H9 (cell line): ENCODE data around the gene CACNA2D4. TPM values are rescaled to one million over a fixed set of nuclear protein-coding genes. Genes with fewer than 3 reads are reported as not detected.

Source experiments
- DNase-seq: peaks from one replicate; pipeline ENCODE4 v3.0.0-alpha.2; 2017
- H2AFZ ChIP-seq: one replicate; pipeline ENCODE4 v1.6.1; 2013; ENCODE audit warnings: mild to moderate bottlenecking, low read length, control low read depth, moderate library complexity
- H2AK5ac ChIP-seq: 2 replicates; pipeline ENCODE4 v1.6.1; 2013; ENCODE audit warnings: low read length, control low read depth, mixed read lengths; ENCODE audit not compliant: insufficient read length
- H2BK120ac ChIP-seq: one replicate; pipeline ENCODE4 v1.6.1; 2013; ENCODE audit warnings: low read depth, mild to moderate bottlenecking, low read length, control low read depth, inconsistent platforms; ENCODE audit not compliant: poor library complexity, severe bottlenecking
- H2BK12ac ChIP-seq: 2 replicates; pipeline ENCODE4 v1.6.1; 2013; ENCODE audit warnings: low read length, control low read depth, mixed read lengths, low read depth; ENCODE audit not compliant: insufficient read length
- H2BK15ac ChIP-seq: 2 replicates; pipeline ENCODE4 v1.6.1; 2013; ENCODE audit warnings: low read depth, low read length, control low read depth
- H2BK20ac ChIP-seq: one replicate; pipeline ENCODE4 v1.6.1; 2013; ENCODE audit warnings: low read depth, mild to moderate bottlenecking, low read length, control low read depth, inconsistent platforms; ENCODE audit not compliant: poor library complexity, severe bottlenecking
- H2BK5ac ChIP-seq: 2 replicates; pipeline ENCODE4 v1.6.1; 2013; ENCODE audit warnings: low read length, control low read depth, mixed read lengths; ENCODE audit not compliant: insufficient read length
- H3K14ac ChIP-seq: 2 replicates; pipeline ENCODE4 v1.6.1; 2013; ENCODE audit warnings: low read length, control low read depth; ENCODE audit not compliant: insufficient read depth
- H3K18ac ChIP-seq: 2 replicates; pipeline ENCODE4 v1.6.1; 2013; ENCODE audit warnings: low read depth, mild to moderate bottlenecking, mixed read lengths, low read length, control low read depth; ENCODE audit not compliant: insufficient read length
- H3K23ac ChIP-seq: 2 replicates; pipeline ENCODE4 v1.6.1; 2013; ENCODE audit warnings: low read length, control low read depth, mixed read lengths, low read depth; ENCODE audit not compliant: insufficient read length
- H3K23me2 ChIP-seq: 2 replicates; pipeline ENCODE4 v1.6.1; 2013; ENCODE audit warnings: low read depth, mild to moderate bottlenecking, mixed read lengths, low read length, control low read depth; ENCODE audit not compliant: insufficient read length, poor library complexity, severe bottlenecking
- H3K27ac ChIP-seq: 2 replicates; pipeline ENCODE4 v1.5.1; 2013; ENCODE audit warnings: low read length, control low read depth, mixed read lengths, low read depth; ENCODE audit not compliant: insufficient read length
- H3K27me3 ChIP-seq: 2 replicates; pipeline ENCODE4 v1.6.1; 2013; ENCODE audit warnings: low read length, control low read depth, inconsistent platforms; ENCODE audit not compliant: insufficient read depth
- H3K4ac ChIP-seq: 2 replicates; pipeline ENCODE4 v1.6.1; 2013; ENCODE audit warnings: low read depth, mild to moderate bottlenecking, control low read depth, inconsistent platforms, low read length, moderate library complexity
- H3K4me1 ChIP-seq: 2 replicates; pipeline ENCODE4 v1.6.1; 2013; ENCODE audit warnings: low read length, control low read depth, inconsistent platforms; ENCODE audit not compliant: insufficient read depth
- H3K4me2 ChIP-seq: 2 replicates; pipeline ENCODE4 v1.6.1; 2013; ENCODE audit warnings: low read length, control low read depth, mixed read lengths; ENCODE audit not compliant: insufficient read length, insufficient read depth
- H3K56ac ChIP-seq: 2 replicates; pipeline ENCODE4 v1.6.1; 2013; ENCODE audit warnings: low read depth, mild to moderate bottlenecking, mixed read lengths, low read length, control low read depth; ENCODE audit not compliant: insufficient read length
- H3K79me1 ChIP-seq: 2 replicates; pipeline ENCODE4 v1.6.1; 2013; ENCODE audit warnings: low read depth, mild to moderate bottlenecking, moderate library complexity, low read length, control low read depth, inconsistent platforms; ENCODE audit not compliant: insufficient read depth, poor library complexity, severe bottlenecking
- H3K79me2 ChIP-seq: 2 replicates; pipeline ENCODE4 v1.6.1; 2013; ENCODE audit warnings: low read length, control low read depth, inconsistent platforms; ENCODE audit not compliant: insufficient read depth
- H3K9ac ChIP-seq: 2 replicates; pipeline ENCODE4 v1.6.1; 2013; ENCODE audit warnings: low read length, control low read depth, mixed read lengths; ENCODE audit not compliant: insufficient read length; ENCODE audit errors: extremely low read depth
- H3K9me3 ChIP-seq: one replicate; pipeline ENCODE4 v1.6.1; 2013; ENCODE audit warnings: low read depth, low read length, inconsistent platforms; ENCODE audit not compliant: control insufficient read depth
- H3T11ph ChIP-seq: one replicate; pipeline ENCODE4 v1.6.1; 2013; ENCODE audit warnings: mild to moderate bottlenecking, low read length, control low read depth, inconsistent platforms
- H4K20me1 ChIP-seq: one replicate; pipeline ENCODE4 v1.6.1; 2013; ENCODE audit not compliant: control insufficient read depth, insufficient read length, insufficient read depth
- H4K5ac ChIP-seq: 2 replicates; pipeline ENCODE4 v1.6.1; 2013; ENCODE audit warnings: low read depth, mild to moderate bottlenecking, mixed read lengths, low read length, control low read depth; ENCODE audit not compliant: insufficient read length
- H4K8ac ChIP-seq: replicated peaks from 2 replicates; pipeline ENCODE4 v1.6.1; 2013; ENCODE audit warnings: low read length, control low read depth, mixed read lengths, low read depth; ENCODE audit not compliant: insufficient read length
- H4K91ac ChIP-seq: 2 replicates; pipeline ENCODE4 v1.6.1; 2013; ENCODE audit warnings: low read depth, mild to moderate bottlenecking, moderate library complexity, mixed read lengths, low read length, control low read depth; ENCODE audit not compliant: insufficient read length
- H3K27ac Mint-ChIP-seq, 3 experiments: 2 replicates in 2 of 3; 3 replicates in 1 of 3; pipeline ENCODE4 v1.8.0; 2020 to 2021; ENCODE audit warnings: mixed read lengths in 3 of 3, mild to moderate bottlenecking in 1 of 3, moderate library complexity in 1 of 3
- H3K27me3 Mint-ChIP-seq: 2 replicates; pipeline ENCODE4 v1.8.0; 2021; ENCODE audit warnings: low read depth, mild to moderate bottlenecking, moderate library complexity, mixed read lengths
- H3K36me3 Mint-ChIP-seq, 3 experiments: 2 replicates in 2 of 3; 3 replicates in 1 of 3; pipeline ENCODE4 v1.8.0; 2020 to 2021; ENCODE audit warnings: low read depth in 3 of 3, mixed read lengths in 3 of 3; ENCODE audit not compliant: insufficient read depth in 1 of 3
- H3K4me1 Mint-ChIP-seq, 2 experiments: 2 replicates each; pipeline ENCODE4 v1.8.0; 2020; ENCODE audit warnings: mixed read lengths in 2 of 2
- H3K4me3 Mint-ChIP-seq, 2 experiments: 2 replicates in 1 of 2; 3 replicates in 1 of 2; pipeline ENCODE4 v1.8.0; 2020 to 2021; ENCODE audit warnings: mild to moderate bottlenecking in 2 of 2, mixed read lengths in 2 of 2, moderate library complexity in 1 of 2
- H3K9me3 Mint-ChIP-seq, 2 experiments: 2 replicates in 1 of 2; 3 replicates in 1 of 2; pipeline ENCODE4 v1.8.0; 2020; ENCODE audit warnings: mild to moderate bottlenecking in 2 of 2, mixed read lengths in 2 of 2, moderate library complexity in 1 of 2
- CTCF ChIP-seq: fragments of 200-600 bp; sonication (generic); conservative IDR thresholded peaks from 3 replicates; pipeline ENCODE4 v1.8.0; 2021; ENCODE audit warnings: antibody characterized with exemption, mild to moderate bottlenecking
- WGBS: extraction: QIAGEN DNeasy Blood & Tissue Kit; methylation state at CpG from one replicate; pipeline ENCODE4 v1.1.7; 2013; ENCODE audit warnings: missing lambda C conversion rate, low lambda C conversion rate, mixed read lengths; ENCODE audit not compliant: insufficient read length; ENCODE audit errors: extremely low coverage; 5-methylcytosine and 5-hydroxymethylcytosine counted together
- total RNA-seq: library from RNA; stranded (reverse); gene quantifications from 2 replicates; pipeline ENCODE4 v1.2.1, GENCODE V29; 2021

CACNA2D4 gene
- total RNA-seq, 1 experiment from 2014 or later: 0.79 TPM

GRCh38 chr12:1777798-1778197, 140.7 kb downstream of the CACNA2D4 start:
- 0 out of 2 replicates have a peak, but pooled peaks cover 3% of the 10 kb centered on the region for H3K79me2 ChIP-seq
- H4K20me1 ChIP-seq: no peaks in the 10 kb centered on the region
- H3K9me3 ChIP-seq: no peaks in the 10 kb centered on the region
- no peak overlapping the region for H3K23ac ChIP-seq
- Mint-ChIP-seq H3K36me3 (peaks cover 2 to 38% (median 7%) of the 10 kb centered on the region in 3 experiments; a peak in 5 of 7 replicates), H3K4me3 (no peak overlapping the region), H3K4me1 (peaks cover 17 to 19% of the 10 kb centered on the region in 2 experiments), H3K27me3 (no peaks in the 10 kb centered on the region), H3K27ac (no peak overlapping the region), H3K9me3 (no peaks in the 10 kb centered on the region)
- H3K4me2 ChIP-seq: no peak overlapping the region
- no peaks in the 10 kb centered on the region for H3K23me2 ChIP-seq
- no peak overlapping the region for H3K27ac ChIP-seq
- no peak for TF ChIP-seq CTCF
- H2BK5ac ChIP-seq: no peak overlapping the region
- WGBS: no CpG with 5 or more reads among the region's 5 CpGs
- H4K8ac ChIP-seq: no peak overlapping the region
- H3K4me1 ChIP-seq: no peaks in the 10 kb centered on the region; the same call in 1 of the 2 replicates
- H3K56ac ChIP-seq: no peak overlapping the region
- no peak overlapping the region for H3K14ac ChIP-seq
- H2AK5ac ChIP-seq: no peak overlapping the region
- no peak overlapping the region for H3K4ac ChIP-seq
- H4K5ac ChIP-seq: no peak overlapping the region
- no peak overlapping the region for H3T11ph ChIP-seq
- H2AFZ ChIP-seq: no peak overlapping the region
- no peaks in the 10 kb centered on the region for H3K27me3 ChIP-seq
- no peak overlapping the region for H2BK12ac ChIP-seq
- H4K91ac ChIP-seq: no peak overlapping the region
- DNase-seq: no peak
- H2BK120ac ChIP-seq: no peak overlapping the region
- no peak overlapping the region for H2BK15ac ChIP-seq
- H3K18ac ChIP-seq: no peak overlapping the region
- H3K9ac ChIP-seq: no peak overlapping the region
- H2BK20ac ChIP-seq: no peak overlapping the region
- H3K79me1 ChIP-seq: peaks cover 3% of the 10 kb centered on the region
